LHCN-M2 (cell line): ENCODE measurements around the gene PAM16. TPM values are rescaled to one million over a fixed set of nuclear protein-coding genes. Genes with fewer than 3 reads are reported as not detected.
"Not testable (repeated sequence)": the region's sequence is repeated elsewhere in the genome, so short reads cannot be mapped to it uniquely, and the experiment has no call there.

Experiments used
- DNase-seq: peaks from one replicate; pipeline ENCODE4 v3.0.0-alpha.2; 2012; ENCODE audit warnings: low read depth
- total RNA-seq: library from RNA; depleted of rRNA; stranded (reverse); fragments of >200 nt; gene quantifications from 2 replicates; pipeline ENCODE4 v1.2.3, GENCODE V29; 2014

Gene PAM16
- total RNA-seq, 1 experiment from 2014 or later, result 48.1 TPM

DNA sequence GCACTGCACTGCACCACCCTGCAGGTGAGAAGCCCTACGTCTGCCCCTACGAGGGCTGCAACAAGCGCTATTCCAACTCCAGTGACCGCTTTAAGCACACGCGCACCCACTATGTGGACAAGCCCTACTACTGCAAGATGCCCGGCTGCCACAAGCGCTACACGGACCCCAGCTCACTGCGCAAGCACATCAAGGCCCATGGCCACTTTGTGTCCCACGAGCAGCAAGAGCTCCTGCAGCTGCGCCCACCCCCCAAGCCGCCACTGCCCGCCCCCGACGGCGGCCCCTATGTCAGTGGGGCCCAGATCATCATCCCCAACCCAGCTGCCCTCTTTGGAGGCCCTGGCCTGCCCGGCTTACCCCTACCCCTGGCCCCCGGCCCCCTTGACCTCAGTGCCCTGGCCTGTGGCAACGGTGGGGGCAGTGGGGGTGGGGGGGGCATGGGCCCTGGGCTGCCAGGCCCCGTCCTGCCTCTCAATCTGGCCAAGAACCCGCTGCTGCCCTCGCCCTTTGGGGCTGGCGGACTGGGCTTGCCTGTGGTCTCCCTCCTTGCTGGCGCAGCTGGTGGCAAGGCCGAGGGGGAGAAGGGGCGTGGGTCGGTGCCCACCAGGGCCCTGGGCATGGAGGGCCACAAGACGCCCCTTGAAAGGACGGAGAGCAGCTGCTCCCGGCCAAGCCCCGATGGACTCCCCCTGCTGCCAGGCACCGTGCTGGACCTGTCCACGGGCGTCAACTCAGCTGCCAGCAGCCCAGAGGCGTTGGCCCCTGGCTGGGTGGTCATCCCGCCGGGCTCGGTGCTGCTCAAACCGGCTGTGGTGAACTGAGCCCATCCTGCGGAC, 14.2 kb downstream of the PAM16 start:
- DNase-seq, result no peak

GRCh38 chr16:4334724-4335495, 16.2 kb downstream of the PAM16 start:
- no peak for DNase-seq

GRCh38 chr16:4333714-4334113, 17.4 kb downstream of the PAM16 start:
- DNase-seq, result not testable (repeated sequence)

DNA sequence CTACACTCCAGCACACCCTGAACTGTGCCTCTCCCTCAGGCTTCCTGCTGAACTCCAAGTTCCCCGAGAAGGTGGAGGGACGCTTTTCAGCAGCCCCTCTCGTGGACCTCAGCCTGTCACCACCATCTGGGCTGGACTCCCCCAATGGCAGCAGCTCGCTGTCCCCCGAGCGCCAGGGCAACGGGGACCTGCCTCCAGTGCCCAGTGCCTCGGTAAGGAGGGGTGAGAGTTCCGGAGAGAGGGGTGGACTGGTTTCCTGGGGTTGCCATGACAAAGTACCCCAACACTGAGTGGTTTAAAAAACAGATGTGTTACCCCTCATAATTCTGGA, 17.8 kb downstream of the PAM16 start:
- no peak for DNase-seq

- no peak for DNase-seq
Measured at GRCh38 chr16:4332623-4333307, 18.4 kb downstream of the PAM16 start.

- DNase-seq, result no peak
Measured at GRCh38 chr16:4332083-4332482, 19.0 kb downstream of the PAM16 start.

DNA sequence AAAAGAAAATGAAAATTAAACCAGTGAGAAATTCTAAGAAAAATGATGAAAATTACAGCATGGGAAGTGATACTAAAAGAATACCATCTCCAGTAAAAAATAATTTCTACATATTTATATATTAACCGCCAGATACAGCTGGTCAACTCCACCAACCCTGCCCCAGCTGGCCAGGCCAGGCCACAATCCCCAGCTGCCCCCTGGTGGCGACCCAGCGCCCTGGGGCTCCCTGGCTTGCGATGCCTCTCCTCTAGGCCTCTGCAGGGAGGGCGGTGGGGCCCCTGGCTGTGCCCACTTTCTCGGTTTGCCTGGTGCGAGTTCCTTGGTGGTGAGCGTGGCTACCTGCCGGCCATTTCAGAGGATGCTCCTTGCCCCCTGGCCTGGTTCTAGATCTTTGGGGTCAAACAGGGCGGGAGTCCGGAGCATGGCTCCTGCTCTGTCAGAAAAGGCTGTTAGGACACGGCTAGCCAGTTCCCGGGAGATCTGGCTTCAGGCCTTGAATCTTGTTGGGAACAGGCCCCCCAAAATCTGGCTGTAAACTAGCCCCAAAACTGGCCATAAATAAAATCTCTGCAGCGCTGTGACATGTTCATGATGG, 20.7 kb downstream of the PAM16 start:
- no peak for DNase-seq

DNA sequence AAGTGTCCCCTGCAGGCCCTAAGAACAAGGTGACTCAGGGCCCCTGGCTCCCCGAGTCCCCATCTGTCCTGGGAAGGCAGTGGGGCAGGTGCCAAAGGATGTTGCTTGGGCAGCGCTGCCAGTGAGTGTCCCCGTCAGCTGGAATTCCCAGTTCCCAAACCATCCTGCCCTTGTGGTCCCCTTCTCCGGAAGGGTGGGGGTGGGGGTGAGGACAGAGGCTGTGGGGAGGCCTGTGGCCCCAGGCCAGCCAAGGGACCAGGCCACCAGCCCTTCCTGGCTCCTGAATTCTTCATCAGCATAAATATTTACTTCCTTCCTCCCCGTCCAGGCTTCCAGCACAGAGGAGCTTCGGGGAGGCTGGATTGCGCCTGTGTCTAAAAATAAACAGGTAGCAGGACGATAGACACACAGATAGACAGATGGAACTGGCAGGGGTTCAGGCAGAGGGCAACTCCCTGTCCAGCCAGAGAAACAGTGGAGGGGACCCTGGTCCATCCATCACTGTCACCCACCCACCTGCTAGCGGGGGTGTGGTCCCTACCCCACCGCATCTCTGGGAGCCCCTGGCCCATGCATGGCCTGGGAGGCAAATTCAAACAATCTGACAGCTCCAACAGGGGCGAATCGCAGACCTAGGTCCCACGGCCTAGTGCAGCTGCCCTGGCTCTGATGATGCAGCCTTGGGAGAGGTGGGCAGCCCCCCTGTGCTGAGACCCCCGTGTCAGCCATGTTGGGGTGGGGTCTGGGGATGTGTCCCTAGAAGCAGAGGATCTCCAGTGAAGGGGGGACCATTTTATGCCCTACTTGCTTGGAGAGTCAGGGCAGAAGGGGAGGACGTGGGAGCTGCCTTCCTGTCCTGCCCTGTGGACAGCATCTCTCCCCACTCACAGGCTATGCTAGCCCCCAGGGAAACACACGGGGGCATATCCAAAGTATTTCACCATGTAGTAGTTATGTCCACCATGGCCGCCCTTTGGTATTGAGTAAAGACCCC, 22.0 kb downstream of the PAM16 start:
- DNase-seq, result no peak

DNA sequence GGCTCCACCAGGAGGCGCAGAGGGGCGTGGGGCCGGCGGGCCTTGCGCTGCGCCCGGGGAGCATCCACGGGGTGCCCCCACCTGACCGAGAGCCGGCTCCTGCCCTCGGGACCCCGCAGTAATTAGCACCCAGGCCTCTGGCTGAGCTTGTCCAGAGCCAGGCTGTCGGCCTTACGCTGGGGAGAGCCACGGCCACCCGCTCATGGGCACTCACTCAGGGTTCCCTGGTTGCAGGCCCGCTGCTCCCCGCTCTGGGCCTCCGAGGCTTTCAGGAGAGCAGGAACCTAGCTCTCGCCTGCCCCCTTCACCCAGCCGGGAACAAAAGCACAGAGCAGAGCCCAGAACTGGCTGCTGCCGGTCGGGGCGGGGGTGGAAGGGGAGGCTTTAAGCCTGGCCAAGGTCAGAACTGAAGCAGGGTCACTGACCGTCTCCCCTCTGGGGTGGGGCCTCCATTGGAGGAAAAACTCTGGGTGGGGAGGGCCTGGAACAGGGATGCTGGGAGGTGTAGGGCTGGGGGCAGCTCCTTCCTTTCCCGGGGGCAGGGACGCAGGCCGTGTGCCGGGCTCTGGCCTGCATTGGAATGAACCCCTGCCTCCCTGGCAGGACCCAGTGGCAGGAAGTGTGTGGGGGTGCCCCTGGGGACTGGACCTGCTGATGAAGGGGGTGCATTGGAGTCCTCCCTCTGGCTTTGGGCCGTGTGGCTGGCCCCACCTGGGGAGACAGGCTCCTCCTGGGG, 22.9 kb downstream of the PAM16 start:
- no peak for DNase-seq

DNA sequence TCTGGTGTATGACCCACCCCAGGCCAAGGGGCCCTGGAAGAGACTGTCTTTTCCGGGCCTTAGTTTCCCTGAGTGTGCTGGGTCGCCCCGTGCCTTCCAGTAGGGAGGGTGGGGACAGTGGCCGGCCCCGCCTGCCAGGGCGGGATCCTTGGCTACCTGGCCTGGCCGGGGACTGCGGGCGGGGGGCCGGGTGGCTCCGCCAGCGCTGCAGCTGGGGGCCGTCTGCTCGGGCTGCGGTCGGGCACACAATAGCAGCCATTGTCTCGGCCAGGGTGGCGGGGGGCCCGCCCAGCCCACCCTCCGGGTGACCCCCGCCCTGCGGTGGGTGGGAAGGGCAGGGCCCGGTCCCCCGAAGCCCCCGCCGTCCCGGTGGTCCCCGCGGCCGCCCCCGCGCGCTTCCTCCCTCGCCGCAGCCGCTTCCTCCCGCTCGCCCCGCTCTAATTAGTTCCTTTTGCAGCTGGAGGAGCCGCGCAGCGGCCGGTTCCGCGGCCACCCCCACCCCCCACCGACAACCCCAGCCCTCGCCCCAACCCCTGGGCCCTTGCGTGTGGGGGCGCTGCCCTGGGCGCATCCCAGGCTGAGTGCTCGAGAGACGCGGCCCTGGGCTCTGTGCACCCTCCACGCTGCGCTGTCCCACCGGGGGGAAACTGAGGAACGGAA, 23.6 kb downstream of the PAM16 start:
- DNase-seq, result no peak

- DNase-seq, result no peak
Measured at GRCh38 chr16:4325253-4325758, 25.8 kb downstream of the PAM16 start.

DNA sequence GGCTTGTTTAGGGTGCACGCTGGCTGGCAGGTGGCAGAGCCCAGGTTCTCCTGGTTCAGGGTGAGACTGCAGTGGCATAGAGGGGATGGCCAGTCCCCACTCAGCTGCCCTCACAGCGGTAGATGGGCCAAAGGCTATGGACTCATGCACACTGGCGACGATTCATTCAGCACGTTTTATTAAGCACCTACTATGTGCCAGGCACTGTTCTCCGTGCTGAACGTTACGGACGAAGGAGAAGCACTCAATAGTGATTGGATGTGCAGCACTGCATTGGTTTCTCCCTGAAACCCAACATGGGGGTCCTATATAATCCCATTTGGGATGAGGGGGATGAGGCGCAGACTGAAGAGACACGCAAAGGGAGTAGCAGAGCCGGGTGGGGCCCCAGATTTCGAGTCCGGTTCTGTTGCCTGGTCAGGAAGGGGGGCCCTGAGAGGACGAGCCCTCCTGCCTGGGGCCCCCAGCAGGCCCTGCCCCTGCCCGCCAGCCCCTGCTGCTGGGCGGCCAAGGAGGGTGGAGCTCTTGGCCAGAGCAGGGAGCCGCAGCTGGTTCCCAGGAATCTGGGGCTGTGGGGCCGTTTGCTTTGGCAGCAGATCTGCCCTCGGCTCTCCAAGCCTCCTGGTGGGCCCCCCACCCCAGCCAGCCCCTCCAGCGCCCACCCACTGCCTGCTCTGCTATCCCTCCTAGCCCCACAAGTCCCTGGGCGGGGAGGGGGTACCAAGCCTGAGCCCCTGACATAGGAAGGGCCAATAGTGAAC, 26.4 kb downstream of the PAM16 start:
- DNase-seq, result no peak

DNA sequence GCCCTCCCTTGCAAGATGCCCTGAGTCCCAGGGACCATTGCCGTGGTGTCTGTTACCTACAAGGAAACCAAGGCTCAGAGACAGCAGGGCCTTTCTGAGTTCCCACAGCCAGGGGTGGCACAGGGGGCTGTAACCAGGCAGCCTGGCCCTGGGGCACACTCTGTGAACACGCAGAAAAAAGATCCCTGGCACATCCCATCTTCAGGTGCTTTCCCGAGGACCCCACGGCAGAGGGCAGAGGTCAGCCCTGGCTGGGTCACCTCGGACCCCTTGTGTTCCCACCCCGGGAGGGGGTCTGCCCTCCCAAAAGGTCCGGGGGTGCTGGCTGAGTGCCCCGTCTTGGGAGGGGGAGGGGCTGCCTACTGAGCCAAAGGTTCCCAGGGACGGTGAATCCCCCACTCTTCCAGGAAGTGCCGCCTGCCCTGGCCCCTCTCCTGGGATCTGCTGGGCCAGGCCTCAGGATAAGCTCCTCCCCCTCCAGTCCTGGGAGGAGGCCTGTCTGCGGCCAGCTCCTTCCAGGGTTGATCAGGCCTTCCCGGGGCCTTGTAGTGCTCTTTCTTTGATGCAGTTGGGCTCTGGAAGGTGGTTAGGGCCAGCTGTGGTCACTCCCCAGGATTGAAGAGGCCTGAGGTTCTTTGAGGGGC, 27.2 kb downstream of the PAM16 start:
- DNase-seq, result no peak

DNA sequence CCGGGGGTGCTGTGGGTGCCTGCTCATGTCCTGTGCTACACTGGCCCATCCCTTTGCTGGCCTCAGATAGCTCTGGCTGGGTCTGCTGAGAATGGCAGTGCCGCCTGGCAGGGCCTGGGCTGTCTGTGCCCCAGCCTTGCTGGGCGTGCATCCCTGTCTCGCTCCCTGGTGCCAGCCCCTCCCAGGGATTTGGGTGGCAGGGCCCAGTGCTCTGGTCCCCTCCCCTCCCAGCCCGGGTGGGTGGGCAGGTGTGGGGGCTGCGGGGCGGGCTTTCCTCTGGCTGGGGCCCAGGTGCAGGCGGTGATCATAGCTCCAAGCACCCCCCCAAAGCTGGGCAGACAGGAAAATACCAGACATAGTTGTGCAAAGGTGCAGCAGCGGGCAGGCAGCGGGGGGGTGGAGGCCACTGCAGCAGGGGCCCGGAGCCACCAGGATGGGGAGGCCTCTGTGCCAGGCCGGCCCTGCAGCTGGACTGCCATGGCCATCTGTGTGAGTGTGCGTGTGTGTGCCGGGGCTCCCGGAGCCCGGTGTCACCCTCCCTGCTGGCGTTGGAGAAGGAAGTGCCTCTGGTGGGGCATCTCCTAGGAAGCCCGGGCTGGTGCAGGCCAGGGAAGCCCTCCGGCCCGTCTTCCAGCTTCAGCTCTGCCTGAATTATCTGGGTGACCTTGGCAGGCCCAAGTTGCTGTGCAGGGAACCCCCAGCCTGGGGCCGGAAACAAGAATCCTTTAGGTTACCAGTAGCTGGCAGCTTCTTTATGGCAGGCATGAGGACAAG, 27.9 kb downstream of the PAM16 start:
- DNase-seq, result no peak

DNA sequence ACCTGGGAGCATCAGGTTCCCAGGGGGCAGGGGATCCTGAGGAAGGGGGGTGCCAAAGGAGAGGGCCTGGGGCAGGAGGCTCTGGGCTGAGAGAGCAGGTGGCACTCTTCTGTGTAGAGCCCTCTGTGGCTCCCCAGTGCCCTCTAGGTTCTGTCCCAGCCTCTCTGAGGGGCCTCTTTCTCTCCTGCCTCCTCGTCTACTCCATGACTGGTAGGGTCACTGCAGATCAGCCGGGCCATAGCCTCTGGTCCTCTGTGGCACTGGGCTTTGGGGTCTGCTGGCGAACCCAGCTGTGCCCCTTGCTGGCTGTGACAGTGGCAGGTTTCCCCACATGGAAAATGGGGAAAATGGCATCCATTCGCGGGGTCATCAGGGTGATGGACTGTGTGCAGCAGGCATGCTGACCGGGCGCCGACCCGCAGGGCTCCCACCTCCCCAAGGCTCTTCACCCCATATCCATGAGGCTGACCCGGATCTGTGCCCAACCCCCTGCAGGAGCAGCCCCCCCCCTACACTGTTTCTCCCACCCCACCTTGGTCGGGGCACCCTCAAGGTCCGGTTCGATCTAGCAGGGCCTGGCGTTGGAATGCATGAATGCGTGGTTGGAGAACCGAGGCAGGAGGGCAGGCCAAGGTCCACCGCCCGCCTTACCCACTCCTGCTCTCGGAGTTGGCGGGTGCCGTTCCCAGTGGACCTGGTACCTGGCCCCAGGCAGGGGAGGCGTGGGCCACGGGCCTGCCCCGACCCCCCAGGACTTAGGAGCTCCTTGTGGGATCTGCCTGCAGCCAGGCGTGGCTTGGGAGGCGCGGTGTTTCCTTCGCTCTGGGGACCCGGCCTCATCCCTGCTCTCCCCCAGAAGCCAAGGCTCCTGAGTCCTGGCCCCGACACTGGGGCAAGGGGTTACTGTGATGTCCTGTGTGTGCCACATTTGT, 28.7 kb downstream of the PAM16 start:
- DNase-seq, result no peak
